HG03354 (cell line): ENCODE results near the gene LRRC8E.
"Not testable (repeated sequence)": the region's sequence is repeated elsewhere in the genome, so short reads cannot be mapped to it uniquely, and the experiment has no call there.

Experiments
- ATAC-seq: cut with Tn5 transposase; IDR thresholded peaks from one replicate; pipeline ENCODE4 v1.9.1; 2021; ENCODE audit warnings: mild to moderate bottlenecking; ENCODE audit not compliant: unreplicated experiment, poor library complexity, severe bottlenecking

Gene LRRC8E

DNA sequence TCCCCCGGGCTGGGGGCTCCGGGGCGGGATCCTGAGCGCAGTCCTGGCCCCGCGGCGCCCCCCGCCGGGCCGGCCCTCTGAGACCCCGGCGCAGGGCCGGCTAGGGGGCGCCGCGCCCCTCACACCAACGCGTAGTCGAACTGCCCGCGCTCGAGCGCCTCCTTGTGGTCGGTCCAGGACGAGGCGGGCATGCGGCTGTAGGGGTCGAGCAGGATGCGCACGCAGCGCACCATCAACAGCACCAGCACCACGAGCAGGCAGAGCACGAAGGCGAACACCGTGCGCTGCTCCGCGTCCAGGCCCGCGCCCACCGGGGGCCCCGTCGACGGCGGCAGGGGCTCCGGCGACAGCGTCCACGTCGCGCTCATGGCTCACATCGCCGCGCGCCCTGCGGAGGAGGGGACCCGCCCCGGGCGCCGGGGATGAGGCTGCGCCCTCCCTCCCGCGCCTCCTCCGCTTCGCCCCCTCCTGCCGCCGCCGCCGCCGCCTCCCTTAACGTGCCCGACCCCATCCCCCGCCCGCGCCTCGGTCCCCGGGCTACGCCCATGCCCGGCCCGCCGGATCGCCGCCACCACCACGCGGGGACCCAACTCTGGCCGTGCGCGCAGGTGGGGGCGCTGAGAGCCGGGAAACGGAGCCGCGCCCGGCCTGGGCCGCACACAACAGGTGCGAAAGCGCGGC is 37.0 kb downstream of the LRRC8E start:
- ATAC-seq = peak; percentile 33

DNA sequence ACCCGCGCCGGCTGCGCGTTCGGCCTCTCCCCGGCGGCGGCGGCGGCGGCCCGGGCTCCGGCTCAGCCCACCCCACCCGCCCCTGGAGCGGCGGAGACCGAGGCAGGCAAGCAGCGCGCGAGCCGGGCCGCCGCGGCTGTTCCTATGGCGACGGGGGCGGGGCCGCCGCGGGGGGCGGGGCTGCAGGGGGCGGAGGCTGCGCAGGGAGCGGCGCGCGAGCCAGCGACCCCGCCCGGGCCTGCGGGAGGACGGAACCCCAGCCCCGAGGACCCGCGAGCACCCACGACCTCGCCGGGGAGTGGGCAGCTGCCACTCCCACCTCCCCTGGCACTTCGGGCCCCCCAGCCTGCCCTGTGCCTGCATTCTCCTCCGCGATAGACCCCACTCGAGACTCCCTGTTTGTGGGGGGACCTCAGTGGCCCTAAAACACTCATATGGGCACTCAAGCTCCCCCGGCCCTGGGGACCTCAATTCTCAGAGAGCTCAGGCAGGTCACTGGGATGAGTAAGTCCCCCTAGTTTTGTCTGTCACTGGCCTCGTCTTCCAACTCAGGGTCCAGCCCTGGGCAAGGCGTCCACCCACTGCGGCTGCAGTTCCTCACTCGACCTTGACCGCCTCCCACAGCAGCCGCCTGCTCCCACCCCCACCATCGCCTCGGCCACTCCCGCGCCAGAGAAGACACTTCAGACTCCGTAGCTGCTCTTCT is 37.9 kb downstream of the LRRC8E start, which contains the start of gene CTXN1:
Gene CTXN1, minus strand, starts transcription at position 115 of the 706 bp plus-strand sequence. CDS start 597 bp downstream, outside the sequence.
- ATAC-seq = peak; percentile 35

DNA sequence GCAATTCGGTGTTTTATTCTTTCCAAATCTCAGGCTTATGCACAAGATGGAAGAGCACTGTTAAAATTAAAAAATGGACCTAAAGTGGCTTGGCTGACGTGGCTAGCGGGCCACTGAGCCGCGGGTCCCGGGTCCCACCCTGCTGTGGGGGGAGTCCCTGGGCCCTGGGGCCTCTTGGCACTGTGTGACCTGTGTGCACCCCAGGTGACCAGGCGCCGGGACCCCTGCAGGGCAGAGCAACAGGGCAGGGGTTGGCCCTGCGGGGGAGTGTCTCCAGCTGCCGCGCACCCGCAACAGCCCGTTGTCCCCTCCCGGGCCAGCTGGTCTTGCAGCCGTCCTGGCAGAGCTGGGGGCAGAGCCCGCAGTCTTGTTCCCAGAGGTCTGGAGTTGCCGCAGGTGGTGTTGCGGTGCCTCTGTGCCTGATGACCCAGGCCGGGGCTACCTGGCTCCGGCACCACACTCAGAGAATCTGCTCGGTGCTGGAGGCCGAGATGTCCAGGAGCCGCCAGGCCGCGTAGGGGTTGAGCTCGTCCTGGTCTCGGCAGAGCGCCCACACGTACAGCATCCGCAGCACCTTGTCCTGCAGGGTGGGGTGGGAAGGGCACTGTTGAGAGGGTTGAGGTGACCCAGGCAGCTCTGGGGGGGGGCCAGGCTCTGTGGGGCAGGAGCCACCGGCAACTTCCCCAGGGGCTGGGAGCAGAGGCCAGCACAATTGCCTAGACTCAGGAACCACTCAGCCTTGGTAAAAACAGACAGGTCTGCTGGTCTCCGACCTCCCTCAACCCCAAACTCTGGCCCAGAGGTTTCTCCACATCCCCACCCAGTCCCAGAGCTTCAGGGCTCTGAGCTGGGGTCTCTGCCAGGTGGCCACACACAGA is 38.7 kb downstream of the LRRC8E start:
- no peak for ATAC-seq

DNA sequence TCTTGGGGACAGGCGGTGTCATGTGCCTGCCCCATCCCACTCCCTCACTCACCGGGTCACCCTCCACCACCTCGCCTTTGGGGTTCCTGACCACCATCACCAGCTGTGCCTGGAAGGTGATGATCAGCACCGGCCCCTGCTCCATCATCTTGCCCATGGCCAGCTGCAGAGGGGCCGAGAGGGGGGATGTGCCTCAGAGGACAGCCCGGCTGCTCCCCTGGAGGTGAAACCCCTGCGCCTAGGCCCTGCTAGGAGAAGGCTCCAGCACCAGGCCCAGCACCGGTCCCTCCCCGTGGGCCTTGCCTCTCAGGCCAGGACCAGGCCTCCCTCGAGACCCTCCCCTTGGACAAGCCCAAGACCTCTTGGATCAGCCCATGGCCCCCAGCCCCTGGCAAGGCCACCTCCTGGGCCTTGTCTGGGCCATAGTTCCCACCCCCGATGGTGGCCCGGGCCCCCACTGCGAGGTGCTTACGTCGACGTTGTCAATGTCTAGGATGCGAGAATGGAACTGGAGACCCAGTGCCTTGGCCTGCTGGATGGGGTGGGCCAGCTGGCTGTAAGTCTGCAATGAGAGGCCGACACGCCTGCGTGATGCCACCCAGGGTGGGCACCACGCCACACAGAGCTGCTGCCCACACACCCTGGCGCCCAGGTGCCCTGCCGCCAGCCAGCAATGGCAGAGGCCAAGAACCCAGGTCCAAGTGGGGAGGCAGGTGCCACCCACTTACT is 39.5 kb downstream of the LRRC8E start:
- ATAC-seq = no peak

DNA sequence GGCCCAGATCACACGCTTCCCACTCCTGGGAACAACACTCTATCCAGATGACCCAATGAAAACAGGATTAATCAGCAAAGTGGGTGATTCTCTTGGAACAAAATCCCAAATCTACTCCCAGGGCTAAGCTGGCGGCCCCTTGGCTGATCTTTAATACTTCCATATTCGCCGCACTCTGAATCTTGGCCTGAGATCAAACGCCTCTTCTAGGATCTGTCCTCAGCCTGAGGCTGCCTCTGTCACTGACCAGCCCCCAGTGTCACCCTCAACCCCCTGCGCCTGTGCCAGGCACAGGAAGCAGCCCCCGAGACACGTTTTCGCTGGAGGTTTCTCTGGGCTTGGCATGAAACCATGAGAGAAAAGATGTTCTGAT is 40.0 kb downstream of the LRRC8E start:
- no peak for ATAC-seq

DNA sequence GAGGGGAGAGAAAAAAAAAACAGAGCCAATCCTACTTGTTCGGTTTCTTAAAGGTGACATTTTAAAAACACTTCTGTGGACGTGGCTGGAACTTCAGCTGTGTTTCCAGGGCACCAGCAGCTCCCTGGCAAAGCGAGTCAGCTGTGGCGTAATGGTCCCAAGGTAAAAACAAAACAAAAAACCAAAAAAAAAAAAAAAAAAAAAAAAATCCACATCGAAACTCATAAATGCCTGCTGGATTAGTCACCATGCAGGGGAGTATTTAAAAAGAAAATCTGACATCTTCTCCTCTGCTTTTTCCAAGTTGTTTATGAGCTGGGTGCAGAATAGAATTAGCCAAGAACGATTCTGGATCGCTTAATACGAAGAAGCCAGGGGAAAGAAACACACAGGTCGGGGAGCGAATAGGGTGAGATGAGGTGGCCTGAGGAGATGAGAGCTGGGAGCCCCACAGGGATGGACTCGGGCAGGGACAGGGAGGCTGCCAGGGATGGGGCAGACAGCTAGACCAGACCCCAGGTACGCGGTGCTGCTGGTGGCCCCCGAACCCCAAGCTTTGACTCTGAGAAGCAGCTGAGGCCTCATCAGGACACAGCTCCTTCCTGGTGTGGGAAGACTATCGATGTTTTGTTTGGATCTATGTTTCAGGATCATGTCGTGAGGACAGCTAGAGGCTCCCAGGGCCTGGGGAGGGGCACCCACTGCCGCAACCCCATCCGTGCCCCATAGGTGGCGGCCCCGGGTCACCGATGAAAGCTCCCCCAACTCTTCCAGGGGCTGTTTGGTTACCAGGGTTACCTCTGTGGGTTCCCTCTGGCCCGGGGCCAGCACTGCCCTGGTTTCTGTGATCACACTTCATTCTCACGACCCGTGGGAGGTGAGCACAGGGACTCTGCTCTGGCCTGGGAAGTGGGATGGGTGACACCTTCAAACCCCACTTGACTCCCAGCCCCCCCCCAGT is 40.7 kb downstream of the LRRC8E start:
- ATAC-seq = no peak

DNA sequence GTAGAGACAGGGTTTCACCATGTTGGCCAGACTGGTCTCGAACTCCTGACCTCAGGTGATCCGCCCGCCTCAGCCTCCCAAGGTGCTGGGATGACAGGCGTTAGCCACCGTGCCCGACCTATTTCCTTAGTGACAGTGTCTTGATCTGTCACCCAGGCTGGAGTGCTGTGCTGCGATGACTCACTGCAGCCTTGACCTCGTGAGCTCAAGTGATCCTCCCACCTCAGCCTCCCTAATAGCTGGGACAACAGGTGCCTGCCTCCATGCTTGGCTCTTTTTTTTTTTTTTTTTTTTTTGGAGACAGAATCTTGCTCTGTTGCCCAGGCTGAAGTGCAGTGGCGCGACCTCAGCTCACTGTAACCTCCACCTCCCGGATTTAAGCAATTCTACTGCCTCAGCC is 41.7 kb downstream of the LRRC8E start:
- ATAC-seq = not testable (repeated sequence)

DNA sequence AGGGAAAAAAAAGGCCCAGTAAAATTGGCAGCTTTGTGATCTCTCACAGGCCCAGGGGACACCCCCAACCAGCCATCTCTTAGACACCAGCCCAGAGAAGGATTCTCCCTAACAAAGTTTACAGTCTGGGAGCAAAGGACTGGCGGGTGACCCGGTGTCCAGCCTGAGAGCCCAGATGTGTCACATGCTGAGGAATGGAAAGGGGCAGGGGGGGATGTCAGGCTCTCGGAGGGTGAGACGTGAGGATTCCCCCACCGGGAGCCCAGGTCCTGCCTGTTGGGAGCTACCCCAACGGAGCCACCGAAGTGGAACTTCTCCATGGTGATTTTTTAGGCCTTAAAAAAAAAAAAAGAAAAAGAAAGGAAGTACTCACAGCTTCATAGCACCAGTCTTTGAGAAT is 42.5 kb downstream of the LRRC8E start:
- no peak for ATAC-seq

DNA sequence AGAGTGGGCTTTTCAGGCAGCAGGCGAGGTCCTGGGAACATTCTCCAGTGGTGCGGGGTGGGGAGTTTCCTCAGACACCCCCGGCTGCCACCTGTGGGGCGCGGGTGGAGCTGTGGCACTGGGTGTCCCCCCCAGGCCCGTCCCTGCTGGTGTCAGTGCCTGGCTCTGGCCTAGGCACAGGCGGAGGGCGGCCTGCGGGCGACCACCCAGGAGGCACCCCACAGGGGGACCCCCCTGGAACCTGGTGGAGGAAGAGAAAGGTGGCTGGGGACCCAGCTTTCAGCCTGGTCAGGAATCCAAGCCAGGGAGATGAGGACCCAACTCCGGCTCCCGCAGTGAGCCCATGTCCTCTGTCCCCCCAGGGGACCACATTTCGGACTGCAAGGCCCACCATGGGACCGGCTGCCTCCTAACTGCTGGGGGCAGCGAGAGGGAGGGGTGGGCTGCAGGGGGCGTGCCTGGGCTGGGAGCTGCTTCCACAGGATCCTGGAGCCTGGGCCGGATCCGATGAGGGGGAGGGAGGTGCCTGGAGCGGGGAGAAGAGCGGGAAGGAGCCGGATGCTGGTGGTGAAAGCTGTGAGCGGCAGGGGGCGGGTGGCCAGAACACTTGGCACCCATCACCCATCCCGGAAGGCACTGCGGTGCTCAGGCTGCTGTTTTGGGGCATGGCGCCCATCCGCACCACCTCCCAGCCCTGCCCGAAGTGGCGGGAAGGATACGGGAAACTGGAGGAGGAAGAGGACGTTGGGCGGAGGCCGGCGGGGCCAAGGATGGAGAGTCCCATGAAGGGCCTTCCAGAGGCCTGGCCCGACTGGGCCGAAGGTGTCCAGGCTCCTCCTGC is 43.1 kb downstream of the LRRC8E start:
- ATAC-seq = no peak

DNA sequence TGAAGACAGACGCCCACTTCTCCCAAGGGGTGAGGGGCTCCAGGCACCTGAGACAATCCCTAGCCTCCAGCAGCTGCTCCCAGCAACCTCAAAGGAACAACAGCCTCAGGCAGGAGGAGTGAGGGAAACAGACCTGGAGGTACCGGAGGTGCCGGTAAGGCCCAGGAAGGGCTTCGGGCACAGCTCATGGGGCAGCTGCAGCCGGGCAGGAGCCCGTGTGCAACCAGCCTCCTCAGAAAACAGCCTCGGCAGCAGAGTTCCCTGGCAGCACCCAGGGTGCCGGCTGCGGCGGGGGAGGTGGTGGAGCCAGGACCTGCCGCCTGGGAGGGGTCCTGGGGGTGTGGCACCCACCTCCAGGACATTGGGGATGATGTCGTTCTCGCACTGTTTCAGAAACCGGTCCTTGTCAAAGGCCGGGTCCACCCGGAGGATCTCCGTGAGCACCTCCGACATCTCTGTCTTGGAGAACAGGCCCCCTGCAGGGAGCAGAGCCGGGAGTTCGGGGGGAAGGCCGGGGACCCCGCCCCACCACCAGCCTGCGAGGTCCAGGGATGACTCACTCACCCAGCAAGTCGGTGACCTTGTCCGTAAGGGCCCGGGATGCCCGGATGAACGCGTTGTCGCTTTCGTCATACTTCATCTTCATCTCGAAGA is 44.1 kb downstream of the LRRC8E start:
- no peak for ATAC-seq

DNA sequence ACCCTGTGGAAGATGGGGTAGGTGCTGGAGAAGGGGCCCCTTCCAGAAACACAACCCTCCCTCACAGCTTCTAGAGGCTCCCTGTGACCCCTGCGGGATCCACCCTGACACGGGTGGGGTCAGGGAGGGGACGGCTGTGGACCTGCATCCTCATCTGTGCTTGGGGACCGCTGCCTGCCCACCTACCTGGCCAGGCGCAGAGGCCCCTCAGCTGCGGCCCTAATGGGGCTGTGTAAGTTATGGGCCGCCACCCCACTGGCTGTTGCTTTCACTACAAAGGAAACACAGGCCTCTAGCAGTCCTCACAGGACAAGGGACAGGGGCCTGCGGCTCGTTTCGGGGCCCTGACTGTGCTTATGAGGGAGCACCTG is 44.6 kb downstream of the LRRC8E start:
- ATAC-seq = no peak

DNA sequence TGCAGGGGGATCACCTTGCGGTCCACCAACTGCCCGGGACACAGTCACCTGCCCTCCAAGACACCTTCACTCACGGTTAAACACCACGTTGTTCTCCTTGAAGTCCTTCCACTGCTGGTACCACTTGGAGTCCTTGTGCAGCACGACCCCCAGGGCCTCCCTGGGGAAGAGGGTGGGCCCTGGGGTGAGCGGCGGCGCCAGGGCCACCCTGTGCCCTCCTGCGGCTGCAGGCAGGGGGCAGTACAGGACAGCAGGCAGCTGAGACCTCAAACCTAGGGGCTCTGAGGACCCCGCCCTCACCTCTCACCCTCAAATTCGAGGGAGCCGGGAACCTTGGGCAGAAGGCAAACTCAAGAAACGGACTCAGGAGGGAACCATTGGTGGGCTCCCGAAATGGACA is 45.1 kb downstream of the LRRC8E start:
- no peak for ATAC-seq

DNA sequence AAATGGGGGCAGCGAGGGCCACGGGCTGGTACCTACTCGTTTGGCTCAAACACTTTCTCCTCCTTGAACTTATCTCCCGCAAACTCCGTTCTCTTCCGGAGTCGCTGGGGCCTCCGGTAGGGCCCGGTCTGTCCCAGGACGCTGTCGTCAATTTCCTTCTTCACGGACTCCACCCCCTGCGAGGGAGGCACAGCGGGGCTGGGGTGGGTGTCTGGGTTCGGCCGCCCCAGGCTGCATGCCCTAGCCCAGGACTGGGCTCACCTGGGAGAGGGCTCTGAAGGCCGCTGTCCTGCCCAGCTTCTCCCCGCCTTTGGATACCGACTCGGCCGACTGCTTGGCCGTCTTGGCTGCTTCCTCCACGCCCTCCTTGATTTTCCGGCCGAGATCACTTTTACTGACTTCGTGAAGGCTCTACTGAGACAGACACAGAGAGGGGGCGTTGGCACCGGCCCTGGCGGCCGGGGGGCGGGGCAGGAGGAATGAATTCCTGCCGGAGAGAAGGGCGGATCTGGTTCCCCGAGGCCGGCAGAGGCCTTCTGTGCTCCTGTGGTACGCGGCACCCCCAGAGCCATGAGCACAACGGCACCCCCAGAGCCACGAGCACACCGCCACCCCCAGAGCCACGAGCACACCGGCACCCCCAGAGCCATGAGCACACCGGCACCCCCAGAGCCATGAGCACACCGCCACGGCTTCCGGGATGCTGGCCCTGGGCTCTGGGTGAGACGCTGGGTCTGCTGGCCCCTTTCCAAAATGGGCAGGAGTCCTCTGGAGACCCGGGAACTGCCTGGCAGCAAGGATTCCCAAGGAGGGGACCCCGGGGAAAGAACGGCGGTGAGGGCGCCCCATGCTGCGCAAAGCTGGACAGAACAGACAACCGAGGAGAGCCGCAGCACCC is 45.8 kb downstream of the LRRC8E start:
- no peak for ATAC-seq

DNA sequence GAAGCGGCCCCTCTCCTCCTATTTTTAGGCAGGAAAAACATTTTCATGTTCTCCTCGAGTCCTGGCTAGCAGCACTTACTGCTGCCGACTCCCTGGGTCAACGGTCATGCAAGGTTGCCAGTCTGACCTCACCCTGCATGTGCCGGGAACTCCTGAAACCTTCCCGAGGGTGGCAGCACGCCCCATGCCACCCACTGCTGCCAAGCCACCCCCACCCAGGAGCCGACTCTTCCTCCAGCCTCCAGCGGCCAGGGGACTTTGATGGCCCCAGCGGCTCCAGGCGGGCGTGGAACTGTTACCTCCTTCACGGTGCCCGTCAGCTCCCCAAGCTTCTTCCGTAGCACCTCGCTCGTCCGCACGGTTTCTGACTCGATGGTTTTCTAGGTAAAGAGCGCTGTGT is 46.5 kb downstream of the LRRC8E start:
- ATAC-seq = no peak

DNA sequence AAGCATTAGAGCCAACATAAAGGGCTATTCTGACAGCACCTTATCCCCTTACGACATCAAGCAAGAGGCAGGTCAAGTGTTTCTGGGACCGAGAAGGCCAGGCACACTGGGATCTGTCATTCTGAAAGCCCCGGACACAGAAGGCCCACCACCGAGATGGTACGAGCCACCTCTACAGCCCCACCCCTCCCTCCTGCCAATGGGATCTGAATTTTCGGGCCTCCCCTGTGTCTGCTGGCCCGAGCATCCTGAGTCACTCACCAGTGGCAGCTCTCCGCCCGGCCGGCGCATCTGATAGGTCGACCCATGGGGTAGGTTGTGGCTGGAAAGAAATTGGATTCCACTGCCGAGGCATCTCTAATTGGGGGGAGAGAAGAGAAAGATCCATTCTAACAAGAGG is 52.5 kb downstream of the LRRC8E start:
- ATAC-seq = no peak

DNA sequence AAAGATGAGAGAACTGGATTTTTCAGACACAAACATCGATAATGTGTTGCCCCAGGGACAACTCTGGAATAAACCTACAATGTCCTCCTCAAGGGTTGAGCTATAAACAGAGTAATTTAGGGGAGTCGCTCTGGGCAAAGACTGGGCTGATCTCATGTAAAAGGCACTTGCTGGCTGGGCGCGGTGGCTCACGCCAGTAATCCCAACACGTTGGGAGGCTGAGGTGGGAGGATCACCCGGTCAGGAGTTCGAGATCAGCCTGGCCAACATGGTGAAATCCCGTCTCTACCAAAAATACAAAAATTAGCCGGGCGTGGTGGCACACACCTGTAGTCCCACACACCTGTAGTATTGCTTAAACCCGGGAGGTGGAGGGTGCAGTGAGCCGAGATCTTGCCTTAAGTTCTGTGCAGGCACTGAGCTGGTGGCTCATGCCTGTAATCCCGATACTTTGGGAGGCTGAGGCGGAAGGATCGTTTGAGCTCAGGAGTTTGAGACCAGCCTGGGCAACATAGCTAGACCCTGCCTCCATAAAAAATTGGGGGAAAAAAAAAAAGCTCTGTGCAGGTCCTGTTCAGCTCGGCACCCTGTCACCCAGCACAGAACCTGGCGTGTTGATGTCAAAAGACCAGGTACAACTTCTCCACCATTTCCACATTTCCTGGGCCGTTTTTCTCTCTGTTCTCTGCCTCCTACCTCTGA is 53.7 kb downstream of the LRRC8E start:
- ATAC-seq = no peak
